Endothelial cell of umbilical vein (primary cell): Measurements from ENCODE around the gene PRR18. TPM values are rescaled to one million over a fixed set of nuclear protein-coding genes. Genes with fewer than 3 reads are reported as not detected.

ENCODE experiments used
- BruUV-seq: library from RNA; stranded (reverse); fragments of 400-500 nt; replicated peaks from 2 replicates; lab custom pipeline; 2021; lab: Mats Ljungman, UMichigan
- CTCF ChIA-PET: fragments of 300-600, 350-600 bp; sonication (Branson Sonifier 250); formaldehyde crosslinking; loops from one replicate; lab custom pipeline; 2021; ENCODE audit warnings: antibody characterized with exemption, inconsistent platforms; lab: Charles Lee
- POLR2A ChIA-PET: fragments of 300-600, 350-600 bp; sonication (Branson Sonifier 250); formaldehyde crosslinking; loops from one replicate; lab custom pipeline; 2021; ENCODE audit warnings: antibody characterized with exemption, inconsistent platforms; lab: Charles Lee
- DNase-seq: peaks from one replicate; pipeline ENCODE4 v3.0.0-alpha.2; 2011; ENCODE audit warnings: low read depth, low spot score
- FAIRE-seq: peaks from 2 replicates; lab custom pipeline; 2011; peaks lifted over from hg19 to GRCh38; lab: Jason Lieb, UNC
- H2AFZ ChIP-seq: 2 replicates; pipeline ENCODE4 v1.6.0; 2012; ENCODE audit warnings: low read depth, low read length, control low read depth, inconsistent platforms
- H3K27ac ChIP-seq: 2 replicates; pipeline ENCODE4 v1.5.1; 2011; ENCODE audit warnings: low read depth, mild to moderate bottlenecking, control low read depth, low read length, moderate library complexity; ENCODE audit not compliant: insufficient read depth
- H3K27me3 ChIP-seq, 2 experiments: 2 replicates each; pipeline versions ENCODE4 v1.6.0 to v1.6.1; 2011; ENCODE audit warnings: low read length in 2 of 2, mixed read lengths in 1 of 2; ENCODE audit not compliant: control insufficient read depth in 2 of 2, insufficient read depth in 2 of 2
- H3K36me3 ChIP-seq, 2 experiments: 2 replicates in 1 of 2; 3 replicates in 1 of 2; pipeline ENCODE4 v1.5.1; 2011; ENCODE audit warnings: low read length in 2 of 2, mild to moderate bottlenecking in 1 of 2, moderate library complexity in 1 of 2; ENCODE audit not compliant: control insufficient read depth in 2 of 2, insufficient read depth in 2 of 2; ENCODE audit errors: extremely low read depth in 1 of 2
- H3K4me1 ChIP-seq: 3 replicates; pipeline ENCODE4 v1.5.1; 2011; ENCODE audit warnings: mild to moderate bottlenecking, low read length; ENCODE audit not compliant: control insufficient read depth, insufficient read depth; ENCODE audit errors: extremely low read depth
- H3K4me2 ChIP-seq: 2 replicates; pipeline ENCODE4 v1.6.1; 2011; ENCODE audit warnings: low read length, control low read depth, mixed read lengths; ENCODE audit not compliant: insufficient read depth
- H3K4me3 ChIP-seq, 3 experiments: fragments of 200-600 bp in 1 of 3; sonication (generic), shearing (Covaris generic) in 1 of 3; replicated peaks in 1 of 3; 2 replicates each; pipeline ENCODE4 v1.5.1; 2011 to 2016; ENCODE audit warnings: control low read depth in 3 of 3, low read length in 3 of 3, mild to moderate bottlenecking in 2 of 3, inconsistent platforms in 1 of 3, low read depth in 1 of 3, moderate library complexity in 1 of 3; ENCODE audit not compliant: insufficient read depth in 1 of 3
- H3K79me2 ChIP-seq: 2 replicates; pipeline ENCODE4 v1.6.0; 2012; ENCODE audit warnings: low read length, inconsistent platforms; ENCODE audit not compliant: control insufficient read depth, insufficient read depth
- H3K9ac ChIP-seq: replicated peaks from 2 replicates; pipeline ENCODE3; 2011; ENCODE audit warnings: low read length, control low read depth; ENCODE audit not compliant: insufficient read depth; ENCODE audit errors: extremely low read depth
- H3K9me1 ChIP-seq: replicated peaks from 3 replicates; pipeline ENCODE4 v1.6.0; 2011; ENCODE audit warnings: mild to moderate bottlenecking, low read length; ENCODE audit not compliant: control insufficient read depth, insufficient read depth; ENCODE audit errors: extremely low read depth
- H3K9me3 ChIP-seq: replicated peaks from 2 replicates; pipeline ENCODE4 v1.5.1; 2012; ENCODE audit warnings: low read length, inconsistent platforms; ENCODE audit not compliant: control insufficient read depth, insufficient read depth
- H4K20me1 ChIP-seq: replicated peaks from 2 replicates; pipeline ENCODE3; 2011; ENCODE audit warnings: mild to moderate bottlenecking, low read length; ENCODE audit not compliant: control insufficient read depth, insufficient read depth; ENCODE audit errors: extremely low read depth
- CTCF ChIP-seq, 2 donors: IDR thresholded peaks; 1 replicate in 1 of 2; 2 replicates in 1 of 2; pipeline ENCODE4 v1.5.1; 2011; ENCODE audit warnings: low read length in 2 of 2, mild to moderate bottlenecking in 2 of 2, moderate library complexity in 2 of 2, control low read depth in 1 of 2, inconsistent platforms in 1 of 2, low read depth in 1 of 2; ENCODE audit not compliant: insufficient read depth in 1 of 2; ENCODE audit errors: extremely low read depth in 1 of 2
- EZH2 ChIP-seq: IDR thresholded peaks from 2 replicates; pipeline ENCODE4 v1.6.1; 2012; ENCODE audit warnings: borderline replicate concordance, low read depth, mild to moderate bottlenecking, moderate library complexity, low read length, inconsistent platforms; ENCODE audit not compliant: severe bottlenecking
- FOS ChIP-seq: IDR thresholded peaks from 2 replicates; pipeline ENCODE4 v1.6.1; 2011; ENCODE audit warnings: mild to moderate bottlenecking, low read length, moderate library complexity, borderline replicate concordance; ENCODE audit not compliant: insufficient read depth
- GATA2 ChIP-seq: IDR thresholded peaks from 2 replicates; pipeline ENCODE4 v1.7.0; 2011; ENCODE audit warnings: low read depth, mild to moderate bottlenecking, moderate library complexity, mixed read lengths, low read length; ENCODE audit not compliant: insufficient read length, insufficient read depth
- JUN ChIP-seq: IDR thresholded peaks from 2 replicates; pipeline ENCODE4 v1.6.1; 2011; ENCODE audit warnings: borderline replicate concordance, low read depth; ENCODE audit not compliant: insufficient read length, insufficient read depth
- MAX ChIP-seq: IDR thresholded peaks from 2 replicates; pipeline ENCODE4 v1.6.1; 2011; ENCODE audit not compliant: insufficient read depth, insufficient read length
- MYC ChIP-seq: IDR thresholded peaks from one replicate; pipeline ENCODE4 v1.6.1; 2011; ENCODE audit warnings: mild to moderate bottlenecking, low read depth, low read length
- POLR2A ChIP-seq: IDR thresholded peaks from 2 replicates; pipeline ENCODE4 v1.6.1; 2012; ENCODE audit warnings: low read depth, mild to moderate bottlenecking, control low read depth, low read length
- POLR2AphosphoS5 ChIP-seq: IDR thresholded peaks from 2 replicates; pipeline ENCODE4 v1.6.1; 2012; ENCODE audit warnings: low read depth, mild to moderate bottlenecking, control low read depth, low read length, moderate library complexity; ENCODE audit not compliant: insufficient read depth
- dilution Hi-C: fragments of 300-500 bp; cut with MboI; formaldehyde crosslinking; loops from one replicate; pipeline ENCODE4 v1.15.0; 2019; ENCODE audit warnings: low sequenced_read_pairs; ENCODE audit not compliant: extremely low pct_ligation_motif_present
- intact Hi-C: fragments of 100-400 bp; cut with micrococcal nuclease; formaldehyde crosslinking; loops from one replicate; pipeline ENCODE4 v1.10.0; 2022
- polyA plus RNA-seq, 4 experiments: library from polyadenylated mRNA; depleted of rRNA in 3 of 4; stranded (reverse) in 3 of 4; unstranded in 1 of 4; fragments of >200 nt; gene quantifications; 2 replicates each; pipeline versions ENCODE4 v1.2.1 to v1.2.3, GENCODE V29; 2011 to 2012; ENCODE audit warnings: missing spikeins in 1 of 4
- total RNA-seq: library from RNA; stranded (reverse); gene quantifications from 2 replicates; pipeline ENCODE4 v1.2.3, GENCODE V29; 2021

The PRR18 gene
- total and polyA plus RNA-seq, 2 donors (not counting 3 experiments of a cell fraction or from before 2014, with no cell fraction given) = not detected

GRCh38 chr6:166277892-166278578 lies 30.2 kb downstream of the PRR18 start:
- H3K27ac ChIP-seq = no peak overlapping the region
- no peak overlapping the region for H3K9ac ChIP-seq
- POLR2A ChIA-PET = no interaction called here
- intact Hi-C loops = loop anchor here (5.0 to 10.0 kb wide), 3 partner anchors 349 to 677 kb away; partner anchors contain the start of genes RNASET2 and RPS6KA2
- BruUV-seq = no TSS peak
- H3K4me2 ChIP-seq = no peak overlapping the region
- H4K20me1 ChIP-seq = no peaks in the 10 kb centered on the region
- DNase-seq (no peak), FAIRE-seq (no peak)
- no peaks in the 10 kb centered on the region for H3K79me2 ChIP-seq
- CTCF ChIA-PET = interaction anchor here (2.3 to 3.1 kb wide), 2 partner anchors 122 to 712 kb away, joined by 9 to 125 read pairs; no protein-coding TSS in a partner anchor
- no peak overlapping the region for H3K4me3 ChIP-seq
- H3K36me3 ChIP-seq = no peaks in the 10 kb centered on the region
- no peaks in the 10 kb centered on the region for H3K4me1 ChIP-seq
- no peak overlapping the region for H2AFZ ChIP-seq
- no peaks in the 10 kb centered on the region for H3K9me3 ChIP-seq
- no peak for TF ChIP-seq EZH2
- no peak for TF ChIP-seq POLR2AphosphoS5
- no peak for TF ChIP-seq MAX
- no peak for TF ChIP-seq POLR2A
- TF ChIP-seq GATA2 = no peak
- no peak for TF ChIP-seq CTCF (IDR thresholded peaks at IDR 0.05; ENCODE audit: extremely low read depth in 1 of 2, insufficient read depth in 1 of 2, low read depth in 1 of 2, low read length in 2 of 2)
- TF ChIP-seq MYC = no peak
- no peak for TF ChIP-seq FOS
- TF ChIP-seq JUN = no peak
- dilution Hi-C loops = no loop called here
- no peaks in the 10 kb centered on the region for H3K9me1 ChIP-seq
- no peaks in the 10 kb centered on the region for H3K27me3 ChIP-seq
